ENCODE measurements around the gene CHRND. TPM values are rescaled to one million over a fixed set of nuclear protein-coding genes. Genes with fewer than 3 reads are reported as not detected.

The CHRND gene
- total and polyA plus RNA-seq, 2 of the 8 experiments (the other 6 are each of a cell fraction or from before 2014, with no cell fraction given): 0.24 TPM; not detected in 1

- Histone ChIP-seq H3K4me1 (replicated peaks in 1 of 4; ENCODE audit: control insufficient read depth in 3 of 4, insufficient read depth in 4 of 4, low read length in 3 of 4) (peaks cover 0 to 7% (median 2%) of the 10 kb centered on the region in 4 experiments; a peak in 2 of 7 replicates), H3K4ac (replicated peaks; ENCODE audit: insufficient read length, low read depth, low read length) (no peak overlapping the region), H3K9ac (replicated peaks in 1 of 4; ENCODE audit: extremely low read depth in 1 of 4, low read depth in 3 of 4, low read length in 3 of 4) (no peak overlapping the region), H2BK12ac (ENCODE audit: low read depth, low read length) (no peak overlapping the region), H3K23me2 (ENCODE audit: low read depth, low read length) (peaks cover 2% of the 10 kb centered on the region; the same call in 1 of the 2 replicates), H3K14ac (ENCODE audit: insufficient read length) (no peak overlapping the region), H3K79me2 (ENCODE audit: control insufficient read depth in 1 of 2, insufficient read depth in 2 of 2, low read length in 2 of 2) (no peaks in the 10 kb centered on the region), H3K27me3 (replicated peaks in 1 of 4; ENCODE audit: control insufficient read depth in 3 of 4, extremely low read depth in 1 of 4, insufficient read depth in 3 of 4, low read length in 3 of 4) (no peaks in the 10 kb centered on the region; a peak in 1 of 7 replicates), H3K56ac (replicated peaks; ENCODE audit: insufficient read length, low read depth, low read length) (no peak overlapping the region), H4K91ac (replicated peaks; ENCODE audit: insufficient read length, low read length) (no peak overlapping the region), H4K5ac (ENCODE audit: insufficient read length, low read depth, low read length) (no peak overlapping the region), H3K36me3 (ENCODE audit: control insufficient read depth in 2 of 4, insufficient read depth in 4 of 4, low read length in 3 of 4) (no peaks in the 10 kb centered on the region), H2BK20ac (ENCODE audit: low read length) (no peak overlapping the region), H3K79me1 (ENCODE audit: low read depth, low read length) (no peaks in the 10 kb centered on the region), H4K20me1 (replicated peaks in 1 of 2; ENCODE audit: control insufficient read depth in 1 of 2, insufficient read depth in 2 of 2, low read length in 2 of 2) (no peaks in the 10 kb centered on the region), H2AK5ac (ENCODE audit: low read depth, low read length) (no peak overlapping the region), H3K4me2 (ENCODE audit: insufficient read depth in 1 of 2, low read depth in 2 of 2, low read length in 2 of 2) (no peak overlapping the region), H2BK15ac (ENCODE audit: low read length) (no peak overlapping the region), H2BK120ac (replicated peaks; ENCODE audit: low read depth, low read length) (no peak overlapping the region), H3K4me3 (ENCODE audit: extremely low read depth in 1 of 4, insufficient read depth in 2 of 4, low read depth in 3 of 4, low read length in 4 of 4) (no peak overlapping the region), H4K8ac (ENCODE audit: extremely low read depth, insufficient read depth, low read length) (no peak overlapping the region), H3K18ac (ENCODE audit: extremely low read depth, low read length) (no peak overlapping the region), H2BK5ac (ENCODE audit: low read depth, low read length) (no peak overlapping the region), H3K27ac (ENCODE audit: low read depth, low read length) (no peak overlapping the region), H2AFZ (ENCODE audit: low read length) (no peak overlapping the region), H3K9me3 (ENCODE audit: insufficient read depth in 2 of 2, low read depth in 1 of 2, low read length in 1 of 2) (no peaks in the 10 kb centered on the region), H3K23ac (ENCODE audit: insufficient read length) (no peak overlapping the region)
- no peak for DNase-seq (ENCODE audit: low read depth in 1 of 2, low spot score in 2 of 2)
- 87% methylated on average over 5 of the region's 5 CpGs; no CpG with 5 or more reads in 1 of the 2 experiments for WGBS, 2 experiments (ENCODE audit: extremely low coverage in 1 of 2, insufficient coverage in 1 of 2, insufficient read length in 1 of 2, insufficient replicate concordance in 2 of 2, low coverage in 1 of 2, low lambda C conversion rate in 2 of 2, missing lambda C conversion rate in 1 of 2)
- ChIA-PET CTCF (ENCODE audit: partially characterized antibody) (interaction anchor here (0.9 to 10.8 kb wide), 8 partner anchors 9 to 74 kb away, joined by 3 to 176 read pairs (median 6); partner anchors contain the start of genes CHRND and PRSS56), POLR2A (ENCODE audit: partially characterized antibody) (interaction anchor here (0.9 kb wide), 1 partner anchor 94 kb away, joined by 3 read pairs; no protein-coding TSS in a partner anchor)
- TF ChIP-seq POLR2AphosphoS5 (IDR thresholded peaks at IDR 0.05; ENCODE audit: low read depth, low read length) (no peak), YY1 (IDR thresholded peaks at IDR 0.05; ENCODE audit: low read depth, low read length) (no peak), KDM1A (IDR thresholded peaks at IDR 0.05; ENCODE audit: borderline replicate concordance, low read length) (peak; percentile 87; the same call in 1 of the 2 replicates), SP2 (IDR thresholded peaks at IDR 0.05; ENCODE audit: low read length) (no peak), E2F6 (IDR thresholded peaks at IDR 0.05) (no peak), CHD2 (IDR thresholded peaks at IDR 0.05; ENCODE audit: low read length) (no peak), GABPA (IDR thresholded peaks at IDR 0.05; ENCODE audit: borderline replicate concordance, insufficient read depth, low read length) (no peak), RAD21 (IDR thresholded peaks at IDR 0.05 in 1 of 2, conservative IDR thresholded peaks at IDR 0.05 in 1 of 2; ENCODE audit: low read depth in 2 of 2, low read length in 2 of 2) (no peak)
- FAIRE-seq: no peak
These were observed 12.6 kb upstream of the CHRND start for GRCh38 chr2:232513353-232513752.
